OCI-M2 (cell line): ENCODE results near the gene GPC3.
"Not testable (repeated sequence)": the region's sequence is repeated elsewhere in the genome, so short reads cannot be mapped to it uniquely, and the experiment has no call there.

ENCODE experiments used
- DNase-seq: peaks from one replicate; lab custom pipeline; 2025; ENCODE audit not compliant: unreplicated experiment; lab: John Stamatoyannopoulos, UW

GPC3 gene

DNA sequence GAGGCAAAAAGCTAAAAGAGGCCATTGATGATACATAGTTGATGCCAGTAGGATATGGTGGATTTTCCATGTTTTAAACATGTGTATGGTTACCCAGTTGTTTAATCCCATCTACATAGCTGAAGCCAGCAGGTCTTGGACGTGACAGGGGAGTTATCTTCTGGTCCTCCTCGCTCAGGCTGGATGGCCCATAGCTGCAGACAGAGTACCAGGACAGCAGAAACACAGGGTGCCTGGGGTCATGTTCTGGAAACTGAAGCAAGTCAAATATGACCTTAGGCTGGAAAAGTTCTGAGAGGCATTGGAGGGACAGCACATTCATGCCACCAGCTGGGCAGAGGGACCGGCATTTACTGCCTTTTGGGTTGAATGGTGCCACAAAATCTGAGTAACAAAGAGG is 452.1 kb downstream of the GPC3 start:
- DNase-seq: no peak

DNA sequence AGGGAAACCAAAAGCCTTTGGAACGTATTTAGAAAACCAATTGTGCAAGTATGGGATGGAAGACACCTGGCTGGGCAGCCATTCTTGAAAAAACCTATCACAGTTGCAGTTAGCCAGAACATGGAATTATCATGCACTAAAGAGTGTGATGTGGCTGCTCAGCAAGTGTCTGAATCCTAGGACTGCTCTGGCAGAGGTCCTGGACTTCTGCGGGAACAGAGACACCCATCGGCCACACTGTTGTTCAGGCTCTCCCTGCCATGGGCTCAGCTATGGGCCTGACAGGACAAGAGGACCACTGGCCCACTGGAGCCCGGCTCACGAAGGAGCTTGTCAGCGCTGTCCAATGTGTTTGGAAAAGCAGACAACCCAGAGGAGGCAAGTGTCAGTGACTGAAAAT is 454.4 kb downstream of the GPC3 start:
- DNase-seq: no peak

DNA sequence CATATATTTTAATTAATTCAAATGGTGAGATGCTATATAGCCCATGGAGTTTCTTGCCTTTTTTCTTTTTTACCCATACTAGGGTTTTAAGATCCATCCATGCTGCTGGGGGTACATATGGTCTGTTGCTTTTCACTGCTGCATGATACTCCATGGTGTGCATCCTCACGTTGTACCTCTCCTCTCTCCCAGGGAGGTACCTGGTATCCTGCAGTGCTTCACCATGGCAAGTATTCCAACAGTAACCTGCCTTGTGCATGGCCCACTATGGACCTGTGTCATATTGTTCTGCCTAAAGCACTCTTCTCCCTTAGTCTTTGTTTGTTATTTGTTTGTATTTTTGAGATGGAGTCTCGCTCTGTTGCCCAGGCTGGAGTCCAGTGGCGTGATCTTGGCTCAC is 455.8 kb downstream of the GPC3 start:
- DNase-seq: no peak

DNA sequence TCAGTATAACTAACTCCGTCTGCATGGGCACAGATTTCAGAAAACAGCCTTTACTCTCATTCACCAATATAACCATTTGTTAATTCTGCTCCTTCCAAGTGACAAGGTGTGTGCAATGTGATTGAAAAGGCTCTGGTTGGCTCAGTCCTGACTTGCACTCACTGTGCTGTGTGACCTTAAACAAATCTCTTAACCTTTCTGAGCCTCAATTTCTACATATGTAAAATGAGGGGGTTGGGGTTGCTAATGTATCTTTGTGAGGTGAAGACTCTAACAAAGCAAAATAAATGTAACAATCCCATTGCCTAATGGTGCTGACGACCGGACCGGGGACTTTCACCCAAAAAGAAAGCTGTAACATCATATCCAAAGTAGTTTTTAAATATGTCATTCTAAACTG is 457.6 kb downstream of the GPC3 start:
- no peak for DNase-seq

DNA sequence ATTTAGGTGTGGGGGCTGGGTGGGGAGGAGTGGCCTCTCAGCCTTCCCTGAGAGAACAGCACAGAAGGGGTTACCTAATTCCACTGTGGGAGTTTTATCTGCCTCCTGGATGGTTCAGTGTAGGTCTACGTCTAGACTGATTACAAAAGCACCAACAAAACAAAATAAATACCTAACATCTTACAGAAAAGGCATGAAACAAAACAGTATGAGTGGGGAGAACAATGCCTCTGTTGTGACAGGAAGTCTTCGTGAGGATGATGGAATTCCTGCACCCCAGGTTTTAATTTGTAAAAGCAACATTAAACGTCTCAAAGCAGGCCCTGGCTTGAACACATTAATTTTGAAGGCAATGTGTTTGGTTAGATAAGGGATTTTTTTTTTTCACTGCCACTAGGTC is 458.0 kb downstream of the GPC3 start:
- no peak for DNase-seq

DNA sequence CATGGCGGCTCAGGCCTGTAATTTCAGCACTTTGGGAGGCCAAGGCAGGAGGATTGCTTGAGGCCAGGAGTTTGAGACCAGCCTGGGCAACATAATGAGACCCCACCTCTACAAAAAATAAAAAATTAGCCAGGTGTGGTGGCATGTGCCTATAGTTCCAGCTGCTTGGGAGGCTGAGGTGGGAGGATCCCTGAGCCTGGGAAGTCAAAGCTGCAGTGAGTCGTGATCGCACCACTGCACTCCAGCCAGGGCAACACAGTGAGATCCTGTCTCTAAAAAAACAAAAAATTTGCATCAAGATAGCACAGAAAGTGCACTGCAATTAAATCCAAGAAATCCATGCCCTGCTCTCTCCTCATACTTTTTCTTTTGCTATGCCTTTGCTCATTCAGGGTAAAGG is 458.6 kb downstream of the GPC3 start:
- DNase-seq: not testable (repeated sequence)

DNA sequence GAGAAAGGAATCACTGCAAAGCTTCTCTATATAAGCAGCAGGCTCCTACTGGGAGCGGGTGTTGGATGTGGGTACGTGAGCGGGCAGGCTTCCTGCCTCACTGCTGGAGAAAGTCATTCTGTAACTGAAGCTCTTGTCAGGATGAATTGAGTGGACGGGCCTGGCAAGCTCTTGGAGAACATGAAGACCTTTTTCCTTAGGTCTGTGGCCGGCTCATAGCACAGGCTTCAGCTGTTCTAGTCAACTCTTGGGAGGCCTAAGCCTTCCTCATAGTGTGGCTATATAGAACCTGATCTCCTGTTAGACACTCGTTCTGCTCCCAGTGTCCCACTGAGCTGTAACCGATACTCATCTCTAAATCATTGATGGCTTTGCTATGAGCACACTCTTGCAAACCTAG is 461.9 kb downstream of the GPC3 start:
- DNase-seq: no peak

DNA sequence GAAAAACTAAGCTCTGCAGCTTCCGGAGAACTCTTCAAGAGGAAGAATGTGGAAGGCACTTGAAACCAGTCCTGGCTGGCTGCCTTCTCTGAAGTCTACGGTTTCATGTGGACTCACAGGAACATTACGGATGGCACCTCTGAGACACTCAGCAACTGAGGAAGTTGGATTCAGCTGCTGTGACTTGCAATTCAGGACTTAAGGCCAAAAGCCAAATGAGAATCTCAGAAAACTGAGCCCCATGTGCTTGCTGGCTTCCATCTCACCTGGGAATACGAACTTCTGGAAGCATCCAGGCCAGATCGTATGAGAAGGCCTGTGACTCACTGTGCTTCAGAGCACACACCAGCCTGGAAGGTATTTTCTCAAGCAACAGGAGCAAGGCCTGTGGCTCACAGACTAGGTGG is 462.3 kb downstream of the GPC3 start:
- no peak for DNase-seq

DNA sequence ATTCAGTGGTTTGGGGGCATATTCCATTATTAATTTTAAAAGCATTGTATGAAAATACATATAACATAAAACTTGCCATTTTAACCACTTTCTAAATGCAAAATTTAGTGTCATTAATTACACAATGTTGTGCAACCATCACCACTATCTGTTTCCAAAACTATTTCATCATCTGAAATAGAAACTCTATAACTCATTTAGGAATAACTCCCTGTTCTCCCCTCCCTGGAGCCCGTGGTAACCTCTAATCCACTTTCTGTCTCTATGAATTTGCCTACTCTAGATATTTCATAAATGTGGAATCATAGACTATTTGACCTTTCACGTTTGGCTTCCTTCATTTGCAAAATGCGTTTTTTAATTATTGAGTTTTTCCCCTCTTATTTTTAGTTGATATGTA is 468.7 kb downstream of the GPC3 start:
- DNase-seq: no peak

DNA sequence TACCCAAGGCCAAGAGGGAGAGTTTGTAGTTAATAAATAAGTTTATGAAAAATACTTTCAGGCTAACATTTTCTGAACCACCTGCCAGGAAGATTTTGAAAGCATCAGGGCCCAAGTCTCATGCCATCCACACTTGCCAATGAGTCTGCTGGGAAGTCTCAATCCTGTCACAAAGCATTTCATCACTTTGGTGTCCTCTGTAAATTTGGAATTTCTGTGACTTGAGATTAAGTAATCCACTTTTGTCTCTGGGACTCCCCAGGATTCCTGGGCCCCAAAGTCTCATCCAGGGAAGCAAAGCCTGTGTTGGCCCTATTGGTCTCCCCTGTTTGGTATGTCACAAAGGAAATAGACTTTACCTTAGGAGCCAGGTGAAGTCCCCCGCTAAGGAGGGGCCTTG is 470.9 kb downstream of the GPC3 start:
- DNase-seq: no peak

DNA sequence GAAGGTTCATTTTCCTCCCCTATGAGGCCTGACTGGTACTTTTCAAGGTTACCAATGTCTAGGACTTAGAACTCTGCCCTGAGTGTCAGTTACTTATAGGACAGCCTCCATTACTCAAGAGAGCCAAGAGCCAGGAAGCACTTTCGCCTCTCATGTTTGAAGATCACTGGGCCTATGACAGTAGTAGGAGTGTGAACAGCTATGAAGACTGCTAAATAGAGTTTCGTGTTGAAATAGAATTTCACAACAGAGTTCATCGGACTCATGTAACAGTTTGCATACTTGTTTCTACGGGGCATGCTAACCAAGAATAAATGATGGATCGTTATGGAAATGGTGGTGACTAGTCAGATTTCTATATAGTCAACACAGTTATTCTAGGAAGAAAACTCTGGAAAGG is 472.3 kb downstream of the GPC3 start:
- no peak for DNase-seq

DNA sequence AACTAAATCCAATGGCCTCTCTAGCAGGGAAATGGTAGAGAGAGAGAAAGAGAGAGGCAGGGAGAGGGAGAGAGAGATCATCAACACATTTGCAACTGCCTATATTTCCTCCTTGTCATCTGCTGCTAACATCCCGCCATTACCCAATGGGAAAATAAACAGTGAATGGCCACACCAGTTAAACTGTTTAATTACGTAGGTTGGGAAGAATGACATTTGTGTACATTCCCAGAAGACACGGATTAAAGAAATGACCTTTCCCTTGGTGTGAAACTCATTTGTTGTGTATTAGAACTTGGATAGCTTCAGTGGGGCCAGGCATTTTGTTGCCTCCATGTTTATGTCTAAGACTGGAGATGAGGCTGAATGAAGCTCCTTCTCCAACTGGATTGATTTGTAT is 474.4 kb downstream of the GPC3 start:
- no peak for DNase-seq

DNA sequence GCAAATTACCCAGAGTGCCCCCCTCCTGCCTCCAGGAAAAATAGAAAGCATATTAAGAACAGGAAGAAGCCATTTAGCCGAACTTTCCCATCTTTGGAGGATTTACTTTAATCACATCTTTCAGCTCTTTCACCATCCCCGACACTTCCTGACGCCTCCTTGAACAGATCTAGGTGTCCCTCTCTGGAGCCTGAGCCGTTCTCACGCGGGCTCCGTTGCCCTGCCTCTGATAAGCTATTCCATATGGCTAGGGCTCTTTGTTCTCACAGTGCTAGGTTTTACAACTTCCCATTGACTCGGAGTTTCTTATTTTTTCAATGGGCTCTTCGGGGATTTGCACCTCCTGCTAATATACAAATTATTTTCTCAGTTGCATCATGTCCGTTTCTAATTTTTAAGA is 488.0 kb downstream of the GPC3 start:
- no peak for DNase-seq

DNA sequence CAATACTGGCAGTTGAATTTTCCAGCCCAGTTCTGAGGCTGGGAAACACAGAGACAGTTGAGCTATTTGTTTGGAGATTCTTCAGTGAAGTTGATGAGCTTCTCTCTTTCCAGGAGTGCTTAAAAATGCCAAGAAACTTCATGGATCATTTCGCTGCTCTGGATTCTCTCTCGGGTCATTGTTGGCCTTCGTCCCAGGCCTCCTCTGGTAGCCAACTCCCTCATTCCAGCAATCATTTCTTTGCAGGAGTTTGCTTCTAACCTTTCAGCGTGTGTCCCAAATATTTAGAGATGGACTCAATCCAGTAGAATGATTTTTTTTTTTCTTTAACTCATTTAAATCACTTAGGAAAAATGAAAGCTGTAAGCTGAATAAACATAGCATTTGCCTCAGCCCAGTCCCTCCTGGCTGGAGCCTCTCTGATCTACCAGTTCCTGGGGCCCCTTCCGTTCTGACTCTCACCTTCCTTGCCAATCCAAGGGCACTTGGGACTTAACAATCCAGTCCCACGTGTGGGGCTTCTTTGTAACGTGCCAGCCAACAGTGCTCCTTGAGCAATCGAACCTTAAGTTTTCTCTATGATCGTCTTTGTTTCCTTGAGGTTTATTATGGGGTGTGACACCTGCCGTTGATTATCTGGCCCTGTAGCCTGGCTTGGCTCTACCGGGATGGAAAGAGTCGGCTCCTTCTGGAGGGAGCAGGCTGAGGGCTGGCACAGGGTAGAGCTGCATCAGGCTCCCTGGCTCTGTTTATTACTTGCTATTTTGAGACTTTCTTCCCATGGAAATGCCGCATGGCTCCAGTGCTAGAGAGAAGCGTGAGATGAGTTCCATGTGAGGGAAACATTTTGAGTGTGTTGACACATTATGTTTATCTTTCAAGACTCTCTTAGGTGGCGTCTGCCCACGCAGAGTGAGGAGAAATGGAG is 489.7 kb downstream of the GPC3 start:
- no peak for DNase-seq

DNA sequence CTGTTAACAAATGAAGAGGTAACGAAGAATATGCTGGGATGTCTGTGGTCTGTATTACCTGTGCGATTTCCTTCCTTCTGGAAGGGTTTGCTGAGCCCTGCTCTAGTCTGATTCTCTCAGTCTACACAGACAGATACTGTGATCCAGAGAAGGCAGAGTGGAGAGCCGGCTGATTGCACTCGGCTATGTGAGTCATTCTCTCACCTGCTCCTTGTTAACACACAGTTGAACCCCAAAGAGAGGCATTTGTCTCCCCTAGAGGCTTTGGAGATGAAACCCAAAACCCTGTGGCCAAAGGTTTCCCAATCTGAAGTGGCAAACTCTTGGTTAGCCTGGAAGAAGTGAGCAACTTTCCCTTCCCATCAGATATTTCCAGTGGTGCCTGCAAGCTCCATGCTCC is 492.0 kb downstream of the GPC3 start:
- no peak for DNase-seq

DNA sequence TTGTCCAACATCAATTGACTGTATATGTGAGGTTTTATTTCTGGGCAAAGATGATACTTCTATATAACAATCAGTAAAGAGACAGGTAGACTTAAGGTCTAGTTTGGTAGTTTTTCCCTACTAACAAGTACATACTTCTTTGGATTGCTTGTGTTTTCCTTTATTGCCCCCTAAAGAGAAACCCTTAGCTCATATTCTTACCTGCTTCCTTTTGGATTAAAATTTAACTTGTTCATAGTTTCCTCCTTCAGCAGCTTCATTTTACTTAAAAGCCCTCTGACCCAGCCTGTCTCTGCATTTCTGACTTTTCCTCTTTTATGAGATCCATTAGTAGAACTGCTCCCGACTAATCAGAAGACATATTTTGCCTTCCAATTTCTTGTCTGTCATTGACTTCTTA is 494.4 kb downstream of the GPC3 start:
- DNase-seq: no peak
